GM19452 (cell line): Measurements from ENCODE around the gene OSTC.

Experiments used
- ATAC-seq: cut with Tn5 transposase; IDR thresholded peaks from one replicate; pipeline ENCODE4 v1.9.1; 2021; ENCODE audit not compliant: unreplicated experiment

OSTC gene

DNA sequence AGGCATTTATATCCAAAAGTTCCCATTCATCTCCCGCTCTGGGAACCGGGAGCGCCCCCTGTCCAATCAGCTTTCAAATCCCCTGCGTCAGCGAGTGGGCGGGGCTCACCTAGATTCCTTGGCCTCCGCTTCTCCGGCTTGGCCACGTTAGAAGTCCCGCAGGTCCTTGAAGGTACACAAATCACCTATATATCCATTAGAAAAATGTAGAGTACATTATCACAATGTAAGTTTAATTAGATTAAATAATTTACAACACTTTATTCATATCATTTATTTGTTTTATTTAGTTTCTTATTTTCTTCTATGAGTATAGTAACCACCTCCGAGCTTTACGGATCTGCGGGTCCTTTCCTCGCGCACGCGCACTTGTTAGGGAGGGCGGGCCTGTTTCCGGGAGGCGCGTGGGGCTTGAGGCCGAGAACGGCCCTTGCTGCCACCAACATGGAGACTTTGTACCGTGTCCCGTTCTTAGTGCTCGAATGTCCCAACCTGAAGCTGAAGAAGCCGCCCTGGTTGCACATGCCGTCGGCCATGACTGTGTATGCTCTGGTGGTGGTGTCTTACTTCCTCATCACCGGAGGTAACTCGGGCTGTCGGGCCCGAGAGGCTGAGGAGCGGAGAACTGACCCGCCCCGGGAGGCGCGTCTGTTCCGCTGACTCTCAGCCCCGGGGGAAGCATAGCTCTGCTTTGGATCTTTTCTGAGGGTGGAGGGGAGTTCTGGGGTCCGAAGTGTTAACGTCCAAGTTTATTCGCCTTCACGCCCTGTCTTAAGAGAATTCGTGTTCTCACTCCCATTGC lies at the start of gene OSTC:
TSS of gene OSTC (plus strand) at position 388 of the 802 bp plus-strand sequence. CDS start at position 445, 57 bp downstream.
- ATAC-seq = peak; percentile 93

DNA sequence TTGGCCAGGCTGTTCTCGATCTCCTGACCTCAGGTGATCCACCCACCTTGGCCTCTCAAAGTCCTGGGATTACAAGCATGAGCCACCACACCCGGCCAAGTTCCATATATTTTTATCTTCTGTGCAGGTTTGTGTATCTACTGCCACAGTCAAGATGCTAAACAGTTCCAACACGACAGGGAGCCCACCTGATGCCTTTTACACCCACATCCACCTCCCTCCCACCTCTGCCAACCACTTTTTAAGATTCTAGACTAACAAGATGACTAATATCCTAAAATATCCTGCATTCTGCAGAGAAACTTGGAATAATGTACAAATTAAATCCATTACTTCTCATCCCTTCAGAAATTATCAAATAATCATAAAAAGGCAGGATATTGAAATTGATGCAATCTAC lies 49.3 kb upstream of the OSTC start:
- no peak for ATAC-seq

DNA sequence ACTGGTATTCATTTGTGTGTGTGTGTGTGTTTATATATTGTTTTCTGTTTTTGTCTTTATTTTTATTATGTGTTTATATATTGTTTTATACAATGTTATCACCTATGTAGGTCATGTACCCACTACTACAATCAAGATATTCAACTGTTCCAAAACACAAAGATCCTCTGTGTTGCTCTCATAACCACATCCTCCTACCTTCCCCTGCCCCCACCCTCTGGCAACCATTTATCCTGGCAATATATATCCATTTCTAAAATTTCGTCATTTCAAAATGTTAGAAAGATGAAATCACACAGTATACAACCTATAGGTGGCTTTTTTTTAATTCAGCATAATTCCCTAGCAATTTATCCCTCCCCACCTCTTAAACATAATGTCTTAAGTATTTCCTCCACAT lies 48.9 kb upstream of the OSTC start:
- no peak for ATAC-seq

DNA sequence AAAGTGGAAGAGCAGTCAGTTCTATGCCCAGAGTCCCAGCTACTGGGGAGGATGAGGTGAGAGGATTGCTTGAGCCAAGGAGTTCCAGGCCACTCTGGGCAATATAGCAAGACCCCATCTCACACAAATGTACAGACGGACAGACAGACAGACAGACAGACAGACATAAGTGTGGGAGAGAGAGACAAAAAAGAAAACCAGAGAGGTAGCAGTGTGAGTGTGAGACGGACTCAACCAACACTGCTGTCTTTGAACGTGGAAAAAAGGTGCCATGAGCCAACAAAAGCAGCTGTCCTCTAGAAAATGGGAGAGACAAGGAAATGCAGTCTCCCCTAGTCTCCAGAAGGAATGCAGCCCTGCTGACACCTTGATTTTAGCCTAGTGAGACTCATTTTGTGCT lies 48.2 kb upstream of the OSTC start:
- no peak for ATAC-seq

DNA sequence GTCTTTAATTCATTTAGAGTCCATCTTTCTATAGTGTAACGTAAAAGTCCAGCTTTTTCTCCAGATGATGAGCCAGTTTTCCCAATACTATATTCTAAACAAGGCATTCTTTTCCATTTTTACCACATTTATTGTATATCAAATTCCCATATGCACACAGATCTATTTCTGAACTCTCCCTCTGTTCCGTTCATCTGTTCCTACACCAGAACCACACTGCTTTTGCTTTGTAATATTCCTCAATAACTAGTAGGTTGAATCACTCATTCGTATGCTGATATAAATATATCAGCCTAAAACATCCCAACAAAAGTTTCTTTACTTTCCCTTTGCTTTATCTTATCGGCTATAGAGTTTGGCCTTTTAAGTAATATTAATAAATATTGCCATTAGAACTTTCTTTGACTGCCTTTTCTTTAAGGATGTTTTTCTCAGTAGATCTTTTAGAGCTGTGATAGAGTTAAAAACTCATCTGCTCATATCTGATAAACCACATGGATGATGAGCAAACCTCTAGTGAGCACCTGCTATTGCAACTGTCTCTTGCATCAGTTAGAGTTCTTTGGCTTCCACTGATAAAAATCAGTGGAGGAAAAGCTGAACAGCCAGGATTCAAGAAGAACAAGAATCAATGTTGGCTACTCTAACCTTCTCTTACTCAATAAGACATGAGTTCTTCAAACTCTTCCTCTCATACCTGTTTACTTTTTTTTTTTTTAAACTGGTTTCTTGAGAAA lies 43.2 kb upstream of the OSTC start:
- no peak for ATAC-seq

DNA sequence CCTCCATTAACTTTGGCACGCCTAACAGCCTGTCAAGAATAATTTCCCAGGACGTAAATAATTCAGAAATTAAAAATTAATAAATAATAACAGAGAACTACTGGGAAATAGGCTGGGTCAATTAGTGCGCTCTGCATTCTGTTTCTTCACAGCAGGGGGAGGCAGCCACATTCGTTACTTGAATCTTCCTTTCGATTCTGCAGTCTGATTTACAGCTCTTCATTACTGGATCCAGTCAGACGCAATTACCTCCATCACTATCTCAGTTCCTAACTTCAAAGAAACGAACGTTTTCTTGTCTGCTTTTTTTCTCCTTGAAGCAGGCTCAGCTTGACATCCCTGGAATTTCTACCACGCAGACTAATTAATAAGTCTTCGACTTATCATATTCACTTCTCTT lies 39.0 kb upstream of the OSTC start:
- no peak for ATAC-seq

DNA sequence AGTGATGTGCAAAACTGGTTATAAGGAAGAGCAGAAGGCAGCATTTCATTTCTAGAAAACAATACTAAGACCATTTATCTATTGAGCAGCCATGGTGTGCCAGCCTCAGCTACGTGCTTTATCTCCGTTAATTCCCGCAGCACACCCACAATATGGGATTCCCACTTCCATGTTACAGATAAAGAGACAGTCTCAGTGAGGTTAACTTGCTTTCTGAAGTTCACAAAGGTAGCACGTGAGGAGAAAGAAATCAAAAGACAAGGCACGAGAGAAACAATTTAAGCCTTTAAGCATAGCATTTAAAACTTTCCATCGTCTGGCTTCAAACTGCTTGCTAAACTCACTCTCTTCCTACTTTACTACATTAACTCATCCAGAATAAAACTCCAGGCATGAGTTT lies 38.0 kb upstream of the OSTC start:
- ATAC-seq = no peak

DNA sequence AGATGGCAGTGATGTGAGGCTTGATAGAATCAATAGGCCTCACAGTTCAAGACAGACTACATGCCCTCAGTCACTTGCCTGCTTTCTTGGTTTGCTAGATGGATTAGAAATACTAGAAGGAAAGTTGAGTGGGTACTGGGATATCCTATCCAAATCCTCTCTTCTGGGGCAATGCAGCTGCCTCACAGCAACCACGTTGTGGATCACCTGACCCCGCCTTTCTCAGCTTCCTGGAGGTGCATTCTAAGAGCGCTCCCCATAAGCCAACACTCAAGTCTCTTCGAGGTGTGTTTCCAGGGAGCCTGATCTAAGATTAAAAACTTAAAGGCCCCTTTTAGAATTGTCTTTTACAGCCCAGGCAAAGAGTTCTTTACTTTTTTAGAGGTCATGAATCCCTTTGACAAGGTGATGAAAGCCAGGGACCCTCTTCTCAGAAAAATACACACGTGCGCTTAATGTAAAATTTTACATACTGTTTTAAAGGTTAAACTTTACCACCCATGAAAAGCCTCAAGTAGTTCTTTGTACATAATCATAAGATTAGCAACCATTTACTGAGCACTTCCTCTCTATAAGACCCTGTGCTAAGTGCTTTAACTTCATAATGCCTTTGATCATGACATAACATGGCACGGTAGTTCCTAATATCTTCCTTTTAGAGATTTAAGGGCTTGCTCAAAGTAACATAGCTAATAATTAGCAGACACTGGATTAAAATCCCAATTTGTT lies 30.9 kb upstream of the OSTC start:
- ATAC-seq = peak; percentile 5

DNA sequence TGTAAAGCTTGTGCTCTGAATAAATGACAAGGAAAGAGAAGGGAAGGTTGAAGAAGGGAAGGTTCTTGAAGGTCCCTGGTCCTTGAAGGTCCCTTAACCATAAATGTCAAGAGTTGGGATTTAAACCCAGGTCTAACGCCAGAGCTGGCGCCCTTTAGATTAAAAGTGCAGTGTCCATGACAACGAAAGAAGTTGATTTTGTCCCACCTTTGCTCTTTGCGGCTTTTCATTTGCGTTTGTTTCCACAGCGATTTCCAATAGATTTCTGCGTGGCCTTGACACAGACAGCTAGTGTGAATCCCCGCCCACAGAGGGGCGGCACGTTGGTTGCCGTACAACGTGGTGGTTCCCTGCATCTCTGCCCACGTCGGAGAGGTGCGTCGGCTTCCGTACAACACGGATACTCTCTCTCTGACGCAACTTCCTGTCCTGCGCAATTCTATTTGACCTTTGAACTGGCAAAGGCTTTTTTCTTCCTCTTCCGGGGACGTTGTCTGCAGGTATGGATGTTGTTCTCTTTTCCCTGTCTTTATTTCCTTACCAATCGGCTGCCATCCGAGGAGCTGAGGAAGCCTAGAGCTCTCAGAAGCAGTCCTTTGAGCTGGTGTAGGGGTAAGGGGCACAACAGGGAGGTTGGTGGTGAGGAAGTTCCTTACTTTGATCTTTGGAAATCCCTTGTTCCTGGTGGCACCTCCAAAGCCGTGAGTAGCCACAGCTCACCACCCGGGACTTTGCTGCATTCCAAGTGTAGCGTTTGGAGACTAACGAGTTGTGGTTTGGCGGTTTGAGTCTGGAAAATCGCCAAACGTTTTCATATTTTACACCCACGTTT lies 30.1 kb upstream of the OSTC start, which contains the start of gene RPL34:
TSS of gene RPL34 (plus strand) at position 476 of the 832 bp plus-strand sequence. CDS start 1,384 bp downstream, outside the sequence.
- ATAC-seq = peak; percentile 100

DNA sequence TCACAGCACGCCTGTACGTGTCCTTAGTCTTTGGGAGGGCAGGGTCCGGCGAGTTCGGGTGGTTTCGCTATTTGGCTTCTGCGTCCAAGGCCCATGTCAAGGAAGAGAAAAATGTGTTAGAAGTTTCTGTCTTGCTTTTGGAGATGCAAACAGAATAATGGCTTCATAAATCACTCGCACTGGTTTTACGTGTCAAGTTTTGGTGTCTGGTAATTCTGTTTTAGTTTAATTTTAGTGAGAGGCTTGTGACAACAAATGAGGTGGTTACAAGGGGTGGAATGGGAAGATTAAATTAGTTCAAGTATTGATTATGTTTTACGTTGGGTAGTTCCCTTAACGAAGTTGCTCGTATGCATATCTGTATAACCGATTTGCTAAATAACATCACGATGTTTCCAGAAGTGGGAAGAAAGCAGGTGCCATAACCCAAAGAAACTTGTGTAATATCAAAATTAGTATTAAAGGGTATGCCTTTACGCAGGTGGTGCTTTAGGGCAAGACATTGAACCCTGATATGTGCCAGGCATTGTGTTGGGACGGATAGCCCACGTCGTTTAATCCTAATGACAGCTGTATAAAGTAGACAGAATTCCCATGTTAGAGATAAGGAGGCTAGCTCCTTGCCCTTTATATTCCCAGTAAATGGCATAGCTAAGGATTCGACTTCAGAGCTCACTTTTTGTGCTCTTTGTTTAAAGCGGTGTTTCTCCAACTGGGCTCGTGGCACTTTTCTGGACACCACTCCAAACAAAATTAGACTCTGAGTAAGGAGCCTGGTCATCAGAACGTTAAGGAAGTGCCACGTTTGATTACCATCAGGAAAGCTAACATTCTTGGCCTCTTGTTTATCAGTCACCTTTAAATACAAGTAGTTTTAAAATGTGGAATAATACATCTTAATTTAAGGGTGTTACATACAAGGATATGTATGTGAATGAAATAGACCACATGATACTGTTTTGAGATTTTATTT lies 29.2 kb upstream of the OSTC start:
- peak; percentile 16 for ATAC-seq

DNA sequence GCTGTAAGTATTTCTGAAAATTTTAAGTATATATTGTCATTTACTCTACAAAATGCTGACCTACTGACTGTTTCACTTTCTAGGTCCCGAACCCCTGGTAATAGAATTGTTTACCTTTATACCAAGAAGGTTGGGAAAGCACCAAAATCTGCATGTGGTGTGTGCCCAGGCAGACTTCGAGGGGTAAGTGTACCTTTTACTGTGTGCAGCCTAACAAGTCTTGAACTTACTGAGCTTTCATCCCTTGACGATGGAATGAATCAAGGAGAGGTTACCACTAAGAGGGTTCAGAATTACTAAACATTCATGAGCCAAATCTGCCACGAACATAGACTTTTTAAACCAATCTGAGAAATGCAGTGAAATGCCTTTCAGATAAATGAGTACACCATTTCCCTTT lies 28.4 kb upstream of the OSTC start:
- no peak for ATAC-seq

DNA sequence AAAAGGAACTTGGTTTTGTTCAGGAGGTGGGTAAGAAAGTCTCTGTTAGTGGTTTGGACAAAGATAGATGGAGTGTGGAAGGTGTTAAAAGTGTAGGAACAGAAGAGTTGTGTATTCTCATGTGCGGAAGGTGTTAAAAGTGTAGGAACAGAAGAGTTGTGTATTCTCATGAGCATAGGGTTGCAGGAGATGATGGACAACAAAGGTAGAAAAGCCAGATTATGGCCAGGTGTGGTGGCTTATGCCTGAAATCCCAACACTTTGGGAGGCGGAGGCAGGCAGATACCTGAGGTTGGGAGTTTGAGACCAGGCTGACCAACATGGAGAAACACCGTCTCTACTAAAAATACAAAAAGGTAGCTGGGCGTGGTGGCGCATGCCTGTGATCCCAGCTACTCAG lies 27.6 kb upstream of the OSTC start:
- no peak for ATAC-seq

DNA sequence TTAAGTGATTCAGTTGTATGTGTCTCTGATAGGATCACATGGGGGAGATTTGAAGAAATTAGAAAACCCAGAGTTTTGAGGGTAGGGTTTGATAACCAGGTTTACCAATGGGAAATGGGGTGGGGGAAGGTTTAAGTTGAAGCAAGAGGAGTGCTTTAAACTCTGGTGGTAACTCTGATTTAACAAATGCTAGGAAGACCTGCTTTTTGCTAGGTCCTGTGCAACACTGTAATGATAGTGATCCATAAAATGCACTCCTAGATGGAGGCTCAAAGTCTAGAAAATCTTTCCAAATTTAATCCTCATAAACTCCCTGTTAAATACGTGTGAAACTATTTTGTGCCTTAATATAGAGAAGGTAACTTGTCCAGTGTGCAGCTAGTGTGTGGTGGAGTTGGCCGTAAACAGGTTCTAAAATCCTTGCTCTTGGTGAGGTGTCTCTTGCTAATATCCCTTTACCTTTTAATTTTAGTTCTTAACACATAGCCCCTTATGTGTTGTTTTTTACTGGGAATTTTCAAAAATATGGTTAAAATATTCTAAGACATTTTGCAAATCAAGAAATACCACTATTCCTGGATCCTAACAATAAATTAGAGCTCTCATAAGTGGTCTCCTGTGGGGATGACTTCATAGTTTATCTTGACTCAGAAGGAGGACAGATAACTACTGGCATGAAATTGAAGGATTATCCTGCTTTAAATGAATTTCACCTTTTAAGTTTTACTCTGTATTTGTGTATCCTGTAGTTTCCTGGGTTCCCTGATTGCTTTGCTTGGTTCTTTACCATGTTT lies 25.9 kb upstream of the OSTC start:
- no peak for ATAC-seq

DNA sequence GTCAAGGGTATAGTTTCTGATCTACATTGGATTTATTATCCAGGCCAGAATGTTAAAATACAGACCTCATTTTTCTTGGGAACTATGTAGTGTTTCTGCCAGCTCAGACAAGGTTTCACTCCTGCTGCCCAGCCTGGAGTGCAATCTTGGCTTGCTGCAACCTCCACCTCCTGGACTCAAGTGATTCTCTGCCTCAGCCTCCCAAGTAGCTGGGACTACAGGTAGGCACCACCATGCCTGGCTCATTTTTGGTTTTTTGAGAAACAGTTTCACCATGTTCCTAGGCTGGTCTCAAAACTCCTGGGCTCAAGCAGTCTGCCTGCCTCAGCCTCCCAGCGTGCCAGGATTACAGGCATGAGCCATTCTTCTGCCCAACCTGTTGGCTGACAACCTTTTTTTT lies 24.3 kb upstream of the OSTC start:
- no peak for ATAC-seq

DNA sequence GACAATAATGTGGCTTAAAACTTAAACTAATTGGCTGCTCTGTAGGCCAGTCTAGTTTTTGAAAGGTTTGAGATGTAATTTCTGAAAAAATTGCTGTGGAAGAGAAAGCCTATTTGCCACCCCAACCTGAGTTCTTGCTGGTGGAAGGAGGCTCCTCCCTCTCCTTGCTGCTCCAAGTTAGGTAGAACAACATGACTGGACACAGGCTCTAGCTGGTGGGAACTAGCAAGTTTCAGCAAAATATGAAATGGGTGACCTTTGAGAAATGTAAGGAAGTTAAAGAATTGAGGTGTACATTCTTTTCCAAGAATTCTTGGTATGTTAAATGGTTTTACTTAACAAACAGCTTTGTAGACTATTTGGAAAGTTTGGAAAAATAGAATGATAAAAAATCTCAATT lies 22.0 kb upstream of the OSTC start:
- ATAC-seq = no peak

DNA sequence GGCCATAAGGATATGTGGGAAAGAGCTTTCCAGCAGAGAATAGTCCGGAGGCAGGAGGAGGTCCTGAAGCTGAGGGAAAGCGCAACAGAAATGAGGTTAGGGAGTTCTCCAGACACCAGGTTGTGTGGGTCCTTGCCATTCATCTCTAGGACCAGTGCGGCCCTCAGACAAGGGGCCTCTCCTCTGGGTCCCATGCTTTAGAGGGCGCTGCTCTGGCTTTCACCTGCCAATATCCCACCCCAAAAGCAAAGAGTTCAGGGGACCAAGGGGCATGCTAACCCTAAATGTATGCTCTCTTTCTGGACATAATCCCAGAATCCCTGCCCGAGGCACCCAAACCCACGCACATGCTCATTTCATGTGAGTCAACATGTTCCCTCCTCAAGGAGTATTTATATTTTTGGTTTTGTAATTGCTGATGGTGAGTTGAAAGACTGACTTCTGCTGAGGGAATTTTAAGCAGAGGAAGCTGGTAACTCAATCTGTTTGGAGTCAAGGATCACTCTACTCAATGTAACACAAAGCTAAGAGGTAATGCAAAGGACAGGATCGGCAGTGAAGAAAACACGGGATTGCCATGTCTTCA lies 15.2 kb upstream of the OSTC start:
- no peak for ATAC-seq

DNA sequence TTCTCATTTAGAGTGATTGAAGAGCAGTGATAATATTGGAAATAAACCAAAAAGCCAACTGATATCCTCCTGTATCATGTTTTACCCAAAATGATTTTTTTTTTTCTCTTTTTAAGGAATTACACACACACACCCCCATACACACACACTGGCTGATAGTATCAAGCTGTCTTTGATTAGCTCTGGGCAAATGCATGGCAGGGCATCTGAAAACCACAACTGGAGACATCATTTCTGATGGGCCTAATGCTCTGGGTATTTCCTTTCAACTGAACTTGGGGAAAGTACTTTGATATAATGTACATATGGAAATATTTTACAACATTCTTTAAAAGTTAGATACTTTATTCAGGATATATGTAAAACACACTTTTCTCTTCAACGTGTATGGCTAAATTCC lies 14.2 kb upstream of the OSTC start:
- no peak for ATAC-seq

DNA sequence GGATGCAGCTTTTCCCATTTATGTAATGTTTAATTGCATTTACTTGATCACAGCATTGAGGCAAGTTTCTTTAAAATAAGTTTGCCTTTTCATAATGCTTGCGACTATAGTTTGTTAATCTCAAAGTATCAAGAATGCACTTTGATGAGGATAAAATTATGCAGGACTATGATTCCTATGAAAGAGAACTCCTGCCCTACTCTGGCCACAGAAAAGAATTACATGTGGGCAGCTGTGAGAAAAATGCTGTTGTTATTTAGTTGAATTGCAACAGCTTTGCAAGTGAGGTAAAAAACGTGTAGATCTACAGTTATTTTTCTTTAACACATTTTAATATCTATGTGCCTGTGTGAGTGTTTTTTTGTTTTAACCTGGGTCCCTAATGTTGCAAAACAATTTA lies 12.5 kb upstream of the OSTC start:
- ATAC-seq = no peak
